Measurements from ENCODE around the gene NFKBIB. TPM values are rescaled to one million over a fixed set of nuclear protein-coding genes. Genes with fewer than 3 reads are reported as not detected.

NFKBIB gene
- total and polyA plus RNA-seq, 2 of the 13 experiments (the other 11 are each of a cell fraction or from before 2014, with no cell fraction given): 8.6 to 14.9 TPM

DNA sequence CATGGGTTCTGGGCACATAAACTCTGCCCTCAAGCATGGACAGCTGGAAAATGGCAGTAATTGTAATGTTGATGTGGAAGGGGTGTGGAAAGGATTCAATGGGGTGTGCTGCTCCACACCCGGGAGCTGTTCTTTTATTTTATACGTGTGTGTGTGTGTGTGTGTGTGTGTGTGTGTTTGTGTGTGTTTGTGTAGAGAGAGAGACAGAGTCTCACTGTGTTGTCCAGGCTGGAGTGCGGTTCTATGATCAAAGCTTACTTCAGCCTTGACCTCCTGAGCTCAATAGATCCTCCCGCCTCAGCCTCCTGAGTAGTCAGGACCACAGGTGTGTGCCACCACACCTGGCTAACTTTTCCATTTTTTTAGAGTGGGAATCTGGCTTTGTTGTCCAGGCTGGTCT is 33.8 kb downstream of the NFKBIB start:
- in situ Hi-C loops (cut with HindIII; ENCODE audit: extremely low pct_ligation_motif_present, low pct_unique_long_range_greater_than_20kb) (no loop called here), intact Hi-C loops (cut with micrococcal nuclease; ENCODE audit: unreplicated experiment) (loop anchor here (5.0 kb wide), 2 partner anchors 201 to 276 kb away; no protein-coding TSS in a partner anchor)
- H3K79me2 ChIP-seq (ENCODE audit: insufficient read depth, low read length): peaks cover 25% of the 10 kb centered on the region
- no peaks in the 10 kb centered on the region; a peak in 2 of 5 replicates for H3K36me3 ChIP-seq (replicated peaks in 1 of 2; ENCODE audit: control insufficient read depth in 1 of 2, insufficient read depth in 2 of 2, low read length in 2 of 2)
- no peak for FAIRE-seq
- no peak overlapping the region for H2AFZ ChIP-seq (ENCODE audit: low read length)
- no TSS peak for BruUV-seq (replicated peaks)
- no peak for TF ChIP-seq SIX1 (CRISPR knock-in tag; IDR thresholded peaks at IDR 0.05; ENCODE audit: borderline replicate concordance)
- TF ChIP-seq, protein P1, sequence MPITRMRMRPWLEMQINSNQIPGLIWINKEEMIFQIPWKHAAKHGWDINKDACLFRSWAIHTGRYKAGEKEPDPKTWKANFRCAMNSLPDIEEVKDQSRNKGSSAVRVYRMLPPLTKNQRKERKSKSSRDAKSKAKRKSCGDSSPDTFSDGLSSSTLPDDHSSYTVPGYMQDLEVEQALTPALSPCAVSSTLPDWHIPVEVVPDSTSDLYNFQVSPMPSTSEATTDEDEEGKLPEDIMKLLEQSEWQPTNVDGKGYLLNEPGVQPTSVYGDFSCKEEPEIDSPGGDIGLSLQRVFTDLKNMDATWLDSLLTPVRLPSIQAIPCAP (CRISPR knock-in tag; IDR thresholded peaks at IDR 0.05; ENCODE audit: low read depth): no peak
- no peak for TF ChIP-seq CAMTA2 (CRISPR knock-in tag; IDR thresholded peaks at IDR 0.05; ENCODE audit: borderline replicate concordance)
- TF ChIP-seq POLR2G (IDR thresholded peaks at IDR 0.05; ENCODE audit: low read depth, low read length): 0 out of 2 replicates have a peak, but pooled peaks have one; percentile 10
- TF ChIP-seq, protein P2, sequence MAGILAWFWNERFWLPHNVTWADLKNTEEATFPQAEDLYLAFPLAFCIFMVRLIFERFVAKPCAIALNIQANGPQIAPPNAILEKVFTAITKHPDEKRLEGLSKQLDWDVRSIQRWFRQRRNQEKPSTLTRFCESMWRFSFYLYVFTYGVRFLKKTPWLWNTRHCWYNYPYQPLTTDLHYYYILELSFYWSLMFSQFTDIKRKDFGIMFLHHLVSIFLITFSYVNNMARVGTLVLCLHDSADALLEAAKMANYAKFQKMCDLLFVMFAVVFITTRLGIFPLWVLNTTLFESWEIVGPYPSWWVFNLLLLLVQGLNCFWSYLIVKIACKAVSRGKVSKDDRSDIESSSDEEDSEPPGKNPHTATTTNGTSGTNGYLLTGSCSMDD (CRISPR knock-in tag; IDR thresholded peaks at IDR 0.05): no peak
- TF ChIP-seq, protein P3, sequence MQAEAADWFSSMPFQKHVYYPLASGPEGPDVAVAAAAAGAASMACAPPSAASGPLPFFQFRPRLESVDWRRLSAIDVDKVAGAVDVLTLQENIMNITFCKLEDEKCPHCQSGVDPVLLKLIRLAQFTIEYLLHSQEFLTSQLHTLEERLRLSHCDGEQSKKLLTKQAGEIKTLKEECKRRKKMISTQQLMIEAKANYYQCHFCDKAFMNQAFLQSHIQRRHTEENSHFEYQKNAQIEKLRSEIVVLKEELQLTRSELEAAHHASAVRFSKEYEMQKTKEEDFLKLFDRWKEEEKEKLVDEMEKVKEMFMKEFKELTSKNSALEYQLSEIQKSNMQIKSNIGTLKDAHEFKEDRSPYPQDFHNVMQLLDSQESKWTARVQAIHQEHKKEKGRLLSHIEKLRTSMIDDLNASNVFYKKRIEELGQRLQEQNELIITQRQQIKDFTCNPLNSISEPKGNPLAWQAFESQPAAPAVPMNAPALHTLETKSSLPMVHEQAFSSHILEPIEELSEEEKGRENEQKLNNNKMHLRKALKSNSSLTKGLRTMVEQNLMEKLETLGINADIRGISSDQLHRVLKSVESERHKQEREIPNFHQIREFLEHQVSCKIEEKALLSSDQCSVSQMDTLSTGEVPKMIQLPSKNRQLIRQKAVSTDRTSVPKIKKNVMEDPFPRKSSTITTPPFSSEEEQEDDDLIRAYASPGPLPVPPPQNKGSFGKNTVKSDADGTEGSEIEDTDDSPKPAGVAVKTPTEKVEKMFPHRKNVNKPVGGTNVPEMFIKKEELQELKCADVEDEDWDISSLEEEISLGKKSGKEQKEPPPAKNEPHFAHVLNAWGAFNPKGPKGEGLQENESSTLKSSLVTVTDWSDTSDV (CRISPR knock-in tag; IDR thresholded peaks at IDR 0.05): no peak
- TF ChIP-seq ZNF121 (CRISPR knock-in tag; IDR thresholded peaks at IDR 0.05): peak; percentile 78
- no peak for TF ChIP-seq FLYWCH1 (CRISPR knock-in tag; IDR thresholded peaks at IDR 0.05)
- 0 out of 2 replicates have a peak, but pooled peaks have one; percentile 26 for TF ChIP-seq KLF13 (CRISPR knock-in tag; IDR thresholded peaks at IDR 0.05)
- TF ChIP-seq EP300 (IDR thresholded peaks at IDR 0.05; ENCODE audit: low read depth in 2 of 2, low read length in 2 of 2): no peak
- TF ChIP-seq EP300 (CRISPR knock-in tag; IDR thresholded peaks at IDR 0.05; ENCODE audit: borderline replicate concordance): no peak
- no peak for TF ChIP-seq NFE2L2 (IDR thresholded peaks at IDR 0.05; ENCODE audit: low read length)
- TF ChIP-seq, protein P4, sequence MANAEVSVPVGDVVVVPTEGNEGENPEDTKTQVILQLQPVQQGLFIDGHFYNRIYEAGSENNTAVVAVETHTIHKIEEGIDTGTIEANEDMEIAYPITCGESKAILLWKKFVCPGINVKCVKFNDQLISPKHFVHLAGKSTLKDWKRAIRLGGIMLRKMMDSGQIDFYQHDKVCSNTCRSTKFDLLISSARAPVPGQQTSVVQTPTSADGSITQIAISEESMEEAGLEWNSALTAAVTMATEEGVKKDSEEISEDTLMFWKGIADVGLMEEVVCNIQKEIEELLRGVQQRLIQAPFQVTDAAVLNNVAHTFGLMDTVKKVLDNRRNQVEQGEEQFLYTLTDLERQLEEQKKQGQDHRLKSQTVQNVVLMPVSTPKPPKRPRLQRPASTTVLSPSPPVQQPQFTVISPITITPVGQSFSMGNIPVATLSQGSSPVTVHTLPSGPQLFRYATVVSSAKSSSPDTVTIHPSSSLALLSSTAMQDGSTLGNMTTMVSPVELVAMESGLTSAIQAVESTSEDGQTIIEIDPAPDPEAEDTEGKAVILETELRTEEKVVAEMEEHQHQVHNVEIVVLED (CRISPR knock-in tag; IDR thresholded peaks at IDR 0.05; ENCODE audit: borderline replicate concordance): no peak
- TF ChIP-seq SMAD9 (CRISPR knock-in tag; IDR thresholded peaks at IDR 0.05): no peak
- no peak for TF ChIP-seq TMF1 (CRISPR knock-in tag; IDR thresholded peaks at IDR 0.05; ENCODE audit: low read depth)
- TF ChIP-seq MAZ (IDR thresholded peaks at IDR 0.05; ENCODE audit: borderline replicate concordance, low read depth, low read length): no peak
- no peak for TF ChIP-seq MAZ (CRISPR knock-in tag; IDR thresholded peaks at IDR 0.05; ENCODE audit: low read depth)
- TF ChIP-seq HNRNPH1 (optimal IDR thresholded peaks at IDR 0.05; ENCODE audit: low read depth, low read length): no peak
- peaks cover 50% of the 10 kb centered on the region for H3K4me1 ChIP-seq (ENCODE audit: insufficient read depth, low read length)
- 0 out of 2 replicates have a peak, but pooled peaks cover 5% of the 10 kb centered on the region for H3K9me3 ChIP-seq (ENCODE audit: low read length)
- no peaks in the 10 kb centered on the region for H3K27me3 ChIP-seq (ENCODE audit: control insufficient read depth in 1 of 2, insufficient read depth in 2 of 2, low read length in 2 of 2)
- CTCF ChIA-PET (ENCODE audit: low intra/inter-chr PET ratio, low total read pairs): no interaction called here
- no peak for ATAC-seq
- H3K27ac ChIP-seq (ENCODE audit: extremely low read length, insufficient read depth, low read length): no peak overlapping the region
- H4K20me1 ChIP-seq (ENCODE audit: insufficient read depth, low read length): no peaks in the 10 kb centered on the region; the same call in 1 of the 2 replicates
- WGBS (ENCODE audit: low lambda C conversion rate): 68% methylated on average over 4 of the region's 4 CpGs
- no peak overlapping the region for H3K4me3 ChIP-seq (replicated peaks in 1 of 3; ENCODE audit: insufficient read depth in 1 of 3, low read depth in 2 of 3, low read length in 3 of 3)
- POLR2A ChIA-PET: interaction anchor here (1.2 to 1.7 kb wide), 2 partner anchors 33 to 102 kb away, joined by 3 to 4 read pairs; partner anchors contain the start of genes ECH1, NFKBIB and SIRT2
- DNase-seq (ENCODE audit: low spot score): no peak
- H3K9ac ChIP-seq (ENCODE audit: insufficient read depth, low read depth, low read length): no peak overlapping the region
- no peak overlapping the region for H3K4me2 ChIP-seq (ENCODE audit: low read depth, low read length)
